Measurements from ENCODE around the gene NDUFS2.

GRCh38 chr1:161162806-161163205, 39.4 kb upstream of the NDUFS2 start:
- TF ChIP-seq POLR2A (IDR thresholded peaks at IDR 0.05) (no peak), EP300 (IDR thresholded peaks at IDR 0.05) (no peak), POLR2AphosphoS5 (IDR thresholded peaks at IDR 0.05) (no peak)
- TF ChIP-seq, protein P1, sequence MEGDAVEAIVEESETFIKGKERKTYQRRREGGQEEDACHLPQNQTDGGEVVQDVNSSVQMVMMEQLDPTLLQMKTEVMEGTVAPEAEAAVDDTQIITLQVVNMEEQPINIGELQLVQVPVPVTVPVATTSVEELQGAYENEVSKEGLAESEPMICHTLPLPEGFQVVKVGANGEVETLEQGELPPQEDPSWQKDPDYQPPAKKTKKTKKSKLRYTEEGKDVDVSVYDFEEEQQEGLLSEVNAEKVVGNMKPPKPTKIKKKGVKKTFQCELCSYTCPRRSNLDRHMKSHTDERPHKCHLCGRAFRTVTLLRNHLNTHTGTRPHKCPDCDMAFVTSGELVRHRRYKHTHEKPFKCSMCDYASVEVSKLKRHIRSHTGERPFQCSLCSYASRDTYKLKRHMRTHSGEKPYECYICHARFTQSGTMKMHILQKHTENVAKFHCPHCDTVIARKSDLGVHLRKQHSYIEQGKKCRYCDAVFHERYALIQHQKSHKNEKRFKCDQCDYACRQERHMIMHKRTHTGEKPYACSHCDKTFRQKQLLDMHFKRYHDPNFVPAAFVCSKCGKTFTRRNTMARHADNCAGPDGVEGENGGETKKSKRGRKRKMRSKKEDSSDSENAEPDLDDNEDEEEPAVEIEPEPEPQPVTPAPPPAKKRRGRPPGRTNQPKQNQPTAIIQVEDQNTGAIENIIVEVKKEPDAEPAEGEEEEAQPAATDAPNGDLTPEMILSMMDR (IDR thresholded peaks at IDR 0.05) = no peak

Data from stomach (tissue), 4 donors.